ENCODE measurements around the gene TMEM33.

Gene TMEM33, protein sequence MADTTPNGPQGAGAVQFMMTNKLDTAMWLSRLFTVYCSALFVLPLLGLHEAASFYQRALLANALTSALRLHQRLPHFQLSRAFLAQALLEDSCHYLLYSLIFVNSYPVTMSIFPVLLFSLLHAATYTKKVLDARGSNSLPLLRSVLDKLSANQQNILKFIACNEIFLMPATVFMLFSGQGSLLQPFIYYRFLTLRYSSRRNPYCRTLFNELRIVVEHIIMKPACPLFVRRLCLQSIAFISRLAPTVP

GRCh38 chr4:41934901-41935651, at the start of gene TMEM33:
Gene TMEM33, plus strand, starts transcription at chr4:41935429. Its CDS starts 56 bp downstream, at chr4:41935485.
- H3K27ac ChIP-seq, result peak within 1 kb of the TSS; percentile 50 to 80
- peak within 1 kb of the TSS; percentile 81 for H3K4me3 ChIP-seq
- DNase-seq (ENCODE audit: low spot score), result peak; percentile 89
- TF ChIP-seq, protein P1, sequence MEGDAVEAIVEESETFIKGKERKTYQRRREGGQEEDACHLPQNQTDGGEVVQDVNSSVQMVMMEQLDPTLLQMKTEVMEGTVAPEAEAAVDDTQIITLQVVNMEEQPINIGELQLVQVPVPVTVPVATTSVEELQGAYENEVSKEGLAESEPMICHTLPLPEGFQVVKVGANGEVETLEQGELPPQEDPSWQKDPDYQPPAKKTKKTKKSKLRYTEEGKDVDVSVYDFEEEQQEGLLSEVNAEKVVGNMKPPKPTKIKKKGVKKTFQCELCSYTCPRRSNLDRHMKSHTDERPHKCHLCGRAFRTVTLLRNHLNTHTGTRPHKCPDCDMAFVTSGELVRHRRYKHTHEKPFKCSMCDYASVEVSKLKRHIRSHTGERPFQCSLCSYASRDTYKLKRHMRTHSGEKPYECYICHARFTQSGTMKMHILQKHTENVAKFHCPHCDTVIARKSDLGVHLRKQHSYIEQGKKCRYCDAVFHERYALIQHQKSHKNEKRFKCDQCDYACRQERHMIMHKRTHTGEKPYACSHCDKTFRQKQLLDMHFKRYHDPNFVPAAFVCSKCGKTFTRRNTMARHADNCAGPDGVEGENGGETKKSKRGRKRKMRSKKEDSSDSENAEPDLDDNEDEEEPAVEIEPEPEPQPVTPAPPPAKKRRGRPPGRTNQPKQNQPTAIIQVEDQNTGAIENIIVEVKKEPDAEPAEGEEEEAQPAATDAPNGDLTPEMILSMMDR (IDR thresholded peaks at IDR 0.05), result no peak

GRCh38 chr4:41885456-41885855, 49.8 kb upstream of the TMEM33 start:
- no peak for DNase-seq (ENCODE audit: low spot score)
- Histone ChIP-seq H3K27ac (no peak overlapping the region), H3K4me3 (no peak overlapping the region)
- TF ChIP-seq, protein P1 (IDR thresholded peaks at IDR 0.05), result no peak

DNA sequence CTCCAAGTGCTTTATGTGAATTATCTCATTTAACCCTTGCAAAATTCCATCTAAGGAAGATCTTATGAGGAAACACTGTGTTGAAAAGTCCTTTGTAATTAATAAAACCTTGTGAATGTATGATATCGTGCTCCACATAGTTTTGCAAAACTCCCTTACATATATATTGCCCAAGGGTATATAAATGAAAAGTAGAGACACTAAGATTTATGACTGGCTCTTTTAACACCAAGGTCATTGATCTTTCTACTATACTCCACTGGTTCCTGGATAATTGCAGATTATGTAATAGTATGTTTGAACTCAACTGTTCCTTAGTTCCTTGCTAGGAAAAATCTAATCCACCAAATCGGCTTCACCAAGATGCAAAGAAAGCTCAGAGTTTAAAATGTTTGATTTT, 48.0 kb upstream of the TMEM33 start:
- DNase-seq (ENCODE audit: low spot score), result no peak
- TF ChIP-seq, protein P1 (IDR thresholded peaks at IDR 0.05), result no peak
- H3K4me3 ChIP-seq, result no peak overlapping the region
- no peak overlapping the region for H3K27ac ChIP-seq

DNA sequence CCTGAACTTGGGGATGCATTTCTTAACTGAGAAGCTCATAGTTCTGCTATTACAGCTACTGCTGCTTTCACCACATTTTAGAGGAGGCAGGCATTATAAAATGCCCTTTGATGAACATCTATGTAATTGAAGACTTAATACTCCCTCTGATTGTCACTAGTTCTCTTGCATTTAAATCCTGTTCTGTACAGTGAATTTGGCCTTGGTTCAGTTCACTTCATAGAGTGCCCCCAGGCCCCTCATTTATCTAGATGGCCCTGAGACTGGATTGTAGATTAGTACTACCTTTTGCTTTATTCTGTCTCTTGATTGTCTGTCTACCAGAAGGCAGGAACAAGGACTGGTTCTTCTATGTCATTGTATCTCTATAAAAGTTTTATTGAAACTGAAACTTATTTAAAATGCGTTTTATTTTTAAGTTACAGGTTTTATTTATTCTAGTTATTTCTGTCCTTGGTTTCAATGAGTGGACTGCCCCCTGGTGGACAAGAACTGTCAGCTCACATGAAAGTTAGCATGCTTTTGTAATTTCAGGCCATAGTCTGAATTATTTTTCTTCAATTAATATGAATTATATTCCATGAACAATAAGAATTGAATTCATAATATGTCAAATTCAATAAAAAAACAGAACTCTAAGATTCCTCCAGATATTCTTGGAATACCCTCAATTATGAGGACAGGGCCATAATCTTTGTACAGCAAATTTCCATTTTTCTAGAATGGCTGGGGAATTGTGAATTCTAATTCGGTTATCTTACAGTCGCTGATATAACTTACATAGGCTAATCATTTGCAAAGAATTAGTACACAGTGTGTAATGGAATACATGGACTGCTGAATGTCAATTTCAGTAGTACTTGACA, 47.2 kb upstream of the TMEM33 start:
- DNase-seq (ENCODE audit: low spot score), result no peak
- TF ChIP-seq, protein P1 (IDR thresholded peaks at IDR 0.05), result peak; percentile 75
- no peak overlapping the region for H3K27ac ChIP-seq
- H3K4me3 ChIP-seq, result no peak overlapping the region

DNA sequence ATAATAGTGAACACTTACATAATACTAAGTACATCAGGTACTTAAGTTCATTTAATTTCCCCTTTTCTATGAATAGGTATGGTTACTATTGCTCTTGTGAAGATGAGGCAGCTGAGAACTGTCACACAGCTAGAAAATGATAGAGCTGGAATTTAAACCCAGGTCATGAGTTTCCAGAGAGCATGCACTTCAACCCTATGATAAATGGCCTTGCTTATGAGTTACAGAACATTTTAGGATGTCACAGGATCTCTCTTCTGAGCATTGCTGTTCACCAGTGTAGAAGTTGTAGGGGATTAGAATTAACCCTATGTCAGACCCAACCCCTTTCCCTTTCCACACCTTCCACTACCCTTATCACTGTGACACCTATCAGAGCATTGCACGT, 46.5 kb upstream of the TMEM33 start:
- TF ChIP-seq, protein P1 (IDR thresholded peaks at IDR 0.05), result no peak
- Histone ChIP-seq H3K4me3 (no peak overlapping the region), H3K27ac (no peak overlapping the region)
- DNase-seq (ENCODE audit: low spot score), result no peak

DNA sequence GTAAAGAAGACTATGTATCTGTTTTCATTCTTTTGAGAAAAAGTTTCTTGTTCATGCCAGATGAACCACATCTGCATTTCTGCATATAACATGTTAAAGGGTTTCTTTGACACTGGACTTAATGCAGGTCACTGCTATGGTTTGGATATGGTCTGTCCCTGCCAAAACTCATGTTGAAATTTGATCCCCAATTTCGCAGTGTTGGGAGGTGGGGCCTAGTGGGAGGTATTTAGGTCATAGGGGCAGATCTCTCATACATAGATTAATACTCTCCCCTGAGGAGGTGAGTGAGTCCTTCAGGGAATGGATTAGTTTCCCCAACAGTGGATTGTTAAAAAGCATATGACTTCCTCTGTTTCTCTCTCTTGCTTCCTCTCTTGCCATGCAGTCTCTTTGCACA, 45.9 kb upstream of the TMEM33 start:
- DNase-seq (ENCODE audit: low spot score), result no peak
- TF ChIP-seq, protein P1 (IDR thresholded peaks at IDR 0.05), result no peak
- no peak overlapping the region for H3K4me3 ChIP-seq
- no peak overlapping the region for H3K27ac ChIP-seq

All from coronary artery (tissue), 2 donors.